Neural crest cell (in vitro differentiated cells): ENCODE data around the gene RHOB. TPM values are rescaled to one million over a fixed set of nuclear protein-coding genes. Genes with fewer than 3 reads are reported as not detected.

Source experiments
- DNase-seq: peaks from one replicate; pipeline ENCODE4 v3.0.0; 2021; ENCODE audit warnings: low read depth, mixed read lengths, low spot score
- H3K27ac Mint-ChIP-seq: one replicate; pipeline ENCODE4 v1.8.0; 2021; ENCODE audit warnings: mild to moderate bottlenecking, mixed read lengths; ENCODE audit not compliant: unreplicated experiment
- H3K27me3 Mint-ChIP-seq: 2 replicates; pipeline ENCODE4 v1.8.0; 2021; ENCODE audit warnings: low read depth, mild to moderate bottlenecking, mixed read lengths
- H3K36me3 Mint-ChIP-seq: 2 replicates; pipeline ENCODE4 v1.8.0; 2021; ENCODE audit warnings: low read depth, mild to moderate bottlenecking, mixed read lengths
- H3K4me1 Mint-ChIP-seq: 2 replicates; pipeline ENCODE4 v1.8.0; 2021; ENCODE audit warnings: mixed read lengths
- H3K4me3 Mint-ChIP-seq: one replicate; pipeline ENCODE4 v1.8.0; 2021; ENCODE audit warnings: mild to moderate bottlenecking, mixed read lengths
- H3K9me3 Mint-ChIP-seq: 2 replicates; pipeline ENCODE4 v1.8.0; 2021; ENCODE audit warnings: mixed read lengths
- CTCF ChIP-seq: fragments of 200-600 bp; sonication (generic); conservative IDR thresholded peaks from 2 replicates; pipeline ENCODE4 v1.5.0; 2021; ENCODE audit warnings: antibody characterized with exemption, mild to moderate bottlenecking
- total RNA-seq: library from RNA; stranded (reverse); gene quantifications from 2 replicates; pipeline ENCODE4 v1.2.1, GENCODE V29; 2021

The RHOB gene
- total RNA-seq, 1 donor from 2014 or later, result 146 TPM

DNA sequence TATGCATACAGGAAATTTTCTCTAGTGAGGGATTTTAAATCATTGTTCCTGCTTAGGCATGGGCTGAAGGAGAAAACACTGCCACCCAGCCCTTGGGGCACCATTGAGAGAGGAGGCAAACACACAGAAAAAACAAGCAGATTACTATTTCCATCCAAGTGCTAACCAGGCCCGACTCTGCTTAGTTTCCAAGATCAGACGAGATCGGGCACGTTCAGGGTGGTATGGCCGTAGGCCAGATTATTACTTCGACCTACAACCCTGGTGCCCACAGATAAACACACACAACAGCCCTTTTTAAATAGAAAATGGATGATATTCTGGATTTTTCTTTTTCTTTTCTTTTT lies 45.4 kb upstream of the RHOB start:
- Mint-ChIP-seq H3K27ac (no peak overlapping the region), H3K36me3 (no peaks in the 10 kb centered on the region), H3K9me3 (no peaks in the 10 kb centered on the region), H3K4me1 (no peaks in the 10 kb centered on the region), H3K27me3 (peaks cover 6% of the 10 kb centered on the region), H3K4me3 (no peak overlapping the region)
- no peak for TF ChIP-seq CTCF
- DNase-seq, result no peak

DNA sequence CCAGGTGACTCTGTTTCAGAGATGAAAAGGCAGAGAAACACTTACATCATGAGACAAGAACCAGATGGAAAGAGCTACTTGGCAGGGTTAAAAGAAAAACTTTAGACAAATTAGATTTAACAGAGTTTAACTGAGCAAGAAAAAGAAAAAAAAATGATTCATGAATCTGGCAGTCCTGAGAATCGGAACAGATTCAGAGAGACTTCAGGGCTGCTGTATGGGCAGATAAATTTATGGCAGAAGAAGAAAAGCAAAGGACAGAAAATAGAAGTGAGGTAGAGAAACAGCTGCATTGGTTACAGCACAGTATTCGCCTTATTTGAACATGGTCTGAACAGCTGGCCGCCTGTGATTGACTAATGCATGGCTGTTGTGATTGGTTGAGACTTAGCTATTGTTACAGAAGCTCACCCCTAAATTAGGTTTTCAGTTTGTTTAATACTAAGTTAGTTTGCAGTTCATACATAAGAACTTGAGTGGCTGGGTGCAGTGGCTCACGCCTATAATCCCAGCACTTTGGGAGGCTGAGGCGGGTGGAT lies 43.0 kb upstream of the RHOB start:
- no peak for DNase-seq
- no peaks in the 10 kb centered on the region for H3K4me1 Mint-ChIP-seq
- H3K27me3 Mint-ChIP-seq, result no peaks in the 10 kb centered on the region
- H3K36me3 Mint-ChIP-seq, result peaks cover 3% of the 10 kb centered on the region
- no peak for TF ChIP-seq CTCF
- H3K27ac Mint-ChIP-seq, result no peak overlapping the region
- no peak overlapping the region for H3K4me3 Mint-ChIP-seq
- peaks cover 5% of the 10 kb centered on the region for H3K9me3 Mint-ChIP-seq

DNA sequence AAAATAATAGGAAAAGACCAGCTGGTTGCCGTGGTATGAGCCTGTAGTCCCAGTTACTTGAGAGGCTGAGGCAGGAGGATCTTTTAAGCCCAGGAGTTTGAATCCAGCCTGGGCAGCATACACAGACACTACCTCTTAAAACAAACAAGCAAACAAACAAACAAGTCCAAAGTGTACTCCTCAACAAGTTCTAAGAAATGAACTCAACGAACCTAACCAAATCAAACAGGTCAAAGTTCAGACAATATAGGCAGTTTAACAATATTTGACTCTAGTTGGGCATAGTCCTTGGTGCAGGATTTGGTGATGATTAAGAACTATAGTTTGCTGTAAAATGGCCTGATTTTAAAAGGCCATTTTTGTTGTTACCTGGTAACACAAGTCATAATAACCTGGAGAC lies 41.9 kb upstream of the RHOB start:
- Mint-ChIP-seq H3K4me1 (no peaks in the 10 kb centered on the region), H3K9me3 (peaks cover 16% of the 10 kb centered on the region), H3K4me3 (no peak overlapping the region), H3K36me3 (peaks cover 12% of the 10 kb centered on the region), H3K27ac (no peak overlapping the region), H3K27me3 (no peaks in the 10 kb centered on the region)
- DNase-seq, result no peak
- TF ChIP-seq CTCF, result no peak

- H3K9me3 Mint-ChIP-seq, result peaks cover 24% of the 10 kb centered on the region
- no peak overlapping the region for H3K27ac Mint-ChIP-seq
- DNase-seq, result no peak
- H3K36me3 Mint-ChIP-seq, result peaks cover 14% of the 10 kb centered on the region
- no peaks in the 10 kb centered on the region for H3K27me3 Mint-ChIP-seq
- no peak for TF ChIP-seq CTCF
- H3K4me3 Mint-ChIP-seq, result no peak overlapping the region
- peaks cover 4% of the 10 kb centered on the region for H3K4me1 Mint-ChIP-seq
Observed at GRCh38 chr2:20409039-20409438, 37.8 kb upstream of the RHOB start.

DNA sequence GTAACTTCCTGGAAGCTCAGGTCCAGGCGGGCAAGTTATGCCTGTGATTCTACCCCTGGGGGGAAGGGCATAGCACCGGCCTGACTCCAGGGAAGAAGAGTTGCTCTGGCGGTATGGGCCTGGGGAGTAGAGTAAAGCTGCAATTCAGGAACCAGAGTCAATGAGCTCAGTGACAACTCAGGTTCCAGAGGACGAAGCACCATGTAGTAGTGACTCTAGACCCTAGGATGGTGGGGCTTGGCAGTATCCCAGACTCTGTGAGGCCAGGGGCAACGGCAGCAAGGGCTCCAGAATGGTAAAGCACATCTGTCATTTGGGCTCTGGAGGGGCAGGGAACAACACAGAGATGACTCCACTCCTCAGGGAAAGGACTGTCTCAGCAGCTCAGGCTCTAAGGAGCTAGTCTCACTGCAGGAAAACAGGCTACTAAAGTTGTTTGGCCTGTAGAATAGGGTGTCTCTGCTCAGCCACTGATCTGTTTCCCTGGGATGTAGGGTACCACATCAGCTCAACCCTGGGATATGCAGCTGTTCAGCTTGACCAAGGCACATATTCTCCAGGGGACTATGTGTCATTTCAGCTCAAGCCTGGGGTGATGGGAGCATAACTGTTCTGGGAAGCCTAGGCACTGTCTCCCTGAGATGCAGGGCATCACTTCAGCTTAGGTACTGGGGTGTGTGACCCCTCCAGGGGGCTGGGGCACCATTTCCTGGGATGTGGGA lies 36.2 kb upstream of the RHOB start:
- no peak for TF ChIP-seq CTCF
- Mint-ChIP-seq H3K36me3 (peaks cover 14% of the 10 kb centered on the region), H3K27me3 (no peaks in the 10 kb centered on the region), H3K4me1 (peaks cover 4% of the 10 kb centered on the region), H3K27ac (no peak overlapping the region), H3K9me3 (peaks cover 24% of the 10 kb centered on the region), H3K4me3 (no peak overlapping the region)
- DNase-seq, result no peak
